Measurements from ENCODE around the gene KRTAP9-2. TPM values are rescaled to one million over a fixed set of nuclear protein-coding genes. Genes with fewer than 3 reads are reported as not detected.

KRTAP9-2 gene
- total and polyA plus RNA-seq, 7 donors: not detected

- Histone ChIP-seq H3K4me3 (no peak overlapping the region), H3K4me1 (no peaks in the 10 kb centered on the region), H3K27me3 (ENCODE audit: insufficient read depth in 3 of 3, low read length in 2 of 3) (peaks cover 0 to 8% (median 0%) of the 10 kb centered on the region in 3 donors), H3K9me3 (no peaks in the 10 kb centered on the region), H3K27ac (no peak overlapping the region), H3K36me3 (ENCODE audit: insufficient read depth in 1 of 2, low read depth in 1 of 2) (no peaks in the 10 kb centered on the region)
- DNase-seq: no peak
- WGBS, 3 donors: 30 to 38% (median 35%) methylated on average over 7 of the region's 7 CpGs
- intact Hi-C loops (cut with DNase I): no loop called here
- no peak for TF ChIP-seq CTCF (IDR thresholded peaks at IDR 0.05)
- no peak for ATAC-seq
Observed at GRCh38 chr17:41212524-41213169, 13.8 kb upstream of the KRTAP9-2 start.

GRCh38 chr17:41215681-41216080 is 10.8 kb upstream of the KRTAP9-2 start:
- Histone ChIP-seq H3K27ac (no peak overlapping the region), H3K36me3 (ENCODE audit: insufficient read depth in 1 of 2, low read depth in 1 of 2) (no peaks in the 10 kb centered on the region), H3K9me3 (no peaks in the 10 kb centered on the region), H3K4me1 (no peaks in the 10 kb centered on the region), H3K4me3 (no peak overlapping the region), H3K27me3 (ENCODE audit: insufficient read depth in 3 of 3, low read length in 2 of 3) (peaks cover 0 to 6% (median 0%) of the 10 kb centered on the region in 3 donors)
- DNase-seq: no peak
- TF ChIP-seq CTCF (IDR thresholded peaks at IDR 0.05): no peak
- intact Hi-C loops (cut with DNase I): no loop called here
- 64 to 76% (median 71%) methylated on average over 1 of the region's 1 CpG for WGBS, 3 donors
- no peak for ATAC-seq

DNA sequence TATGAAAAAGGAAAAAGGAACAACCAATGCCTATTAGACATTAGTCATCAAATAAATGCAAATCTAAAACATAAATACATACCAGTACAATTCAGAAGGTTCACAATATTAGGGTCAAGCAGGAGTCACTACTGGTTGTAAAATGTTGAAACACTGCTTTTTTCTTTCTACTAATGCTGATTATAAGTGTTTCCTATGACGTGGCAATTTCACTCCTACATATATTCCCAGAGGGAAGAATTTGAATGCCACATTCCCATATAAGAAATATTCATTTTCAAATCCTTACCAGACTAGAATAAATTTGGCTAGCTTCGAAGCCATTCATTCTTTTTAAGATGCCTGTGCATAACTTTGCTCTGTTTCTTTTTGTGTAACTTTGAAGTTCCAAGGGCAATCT is 2.6 kb upstream of the KRTAP9-2 start:
- DNase-seq (no peak), ATAC-seq (no peak)
- Histone ChIP-seq H3K27me3 (ENCODE audit: insufficient read depth in 3 of 3, low read length in 2 of 3) (no peaks in the 10 kb centered on the region), H3K4me1 (no peaks in the 10 kb centered on the region), H3K27ac (no peak overlapping the region), H3K36me3 (ENCODE audit: insufficient read depth in 1 of 2, low read depth in 1 of 2) (no peaks in the 10 kb centered on the region), H3K4me3 (no peak overlapping the region), H3K9me3 (no peaks in the 10 kb centered on the region)
- no peak for TF ChIP-seq CTCF (IDR thresholded peaks at IDR 0.05)
- 51 to 59% (median 51%) methylated on average over 2 of the region's 2 CpGs for WGBS, 3 donors
- intact Hi-C loops (cut with DNase I): no loop called here

DNA sequence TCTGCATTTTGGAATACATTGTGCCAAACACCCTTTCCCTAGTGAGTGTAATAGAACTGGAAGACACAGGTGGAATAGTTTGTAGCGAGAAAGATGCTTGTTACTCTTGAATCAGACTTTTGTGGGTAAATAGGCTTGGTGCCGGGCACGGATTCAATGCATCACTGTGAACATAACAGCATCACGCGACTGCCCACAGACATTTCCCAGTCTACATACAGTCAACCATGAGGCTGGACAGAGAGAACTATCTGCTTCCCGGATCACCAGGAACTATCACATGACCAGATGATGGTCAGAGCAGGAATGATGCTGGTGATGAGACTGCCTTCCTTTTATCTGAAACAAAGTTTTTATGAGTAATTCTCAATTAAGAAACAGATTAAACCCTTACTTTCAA is 397 bp upstream of the KRTAP9-2 start:
- H3K27me3 ChIP-seq (ENCODE audit: insufficient read depth in 3 of 3, low read length in 2 of 3): peaks cover 0 to 6% (median 0%) of the 10 kb centered on the region in 3 donors
- DNase-seq (no peak), ATAC-seq (no peak)
- 89 to 97% (median 92%) methylated on average over 6 of the region's 6 CpGs for WGBS, 3 donors
- intact Hi-C loops (cut with DNase I): no loop called here
- H3K9me3 ChIP-seq: no peaks in the 10 kb centered on the region
- H3K4me3 ChIP-seq: no peak overlapping the region
- H3K36me3 ChIP-seq (ENCODE audit: insufficient read depth in 1 of 2, low read depth in 1 of 2): no peaks in the 10 kb centered on the region
- no peak for TF ChIP-seq CTCF (IDR thresholded peaks at IDR 0.05)
- H3K4me1 ChIP-seq: no peaks in the 10 kb centered on the region
- no peak overlapping the region for H3K27ac ChIP-seq

- H3K27me3 ChIP-seq (ENCODE audit: insufficient read depth in 3 of 3, low read length in 2 of 3): peaks cover 0 to 11% (median 0%) of the 10 kb centered on the region in 3 donors
- intact Hi-C loops (cut with DNase I): no loop called here
- H3K4me3 ChIP-seq: no peak overlapping the region
- H3K27ac ChIP-seq: no peak overlapping the region
- no peaks in the 10 kb centered on the region for H3K4me1 ChIP-seq
- no peaks in the 10 kb centered on the region for H3K36me3 ChIP-seq (ENCODE audit: insufficient read depth in 1 of 2, low read depth in 1 of 2)
- H3K9me3 ChIP-seq: no peaks in the 10 kb centered on the region
- DNase-seq: no peak
- TF ChIP-seq CTCF (IDR thresholded peaks at IDR 0.05): no peak
- no peak for ATAC-seq
Observed at GRCh38 chr17:41230094-41230493, 3.6 kb downstream of the KRTAP9-2 start.
